DMS53 (cell line): ENCODE results near the gene UCP2.
A peak's percentile ranks its signal among the peaks of the same experiment; 100 is the strongest.
"Not testable (repeated sequence)": the region's sequence is repeated elsewhere in the genome, so short reads cannot be mapped to it uniquely, and the experiment has no call there.

ENCODE experiments used
- DNase-seq: peaks from one replicate; lab custom pipeline; 2025; lab: John Stamatoyannopoulos, UW

UCP2 gene

DNA sequence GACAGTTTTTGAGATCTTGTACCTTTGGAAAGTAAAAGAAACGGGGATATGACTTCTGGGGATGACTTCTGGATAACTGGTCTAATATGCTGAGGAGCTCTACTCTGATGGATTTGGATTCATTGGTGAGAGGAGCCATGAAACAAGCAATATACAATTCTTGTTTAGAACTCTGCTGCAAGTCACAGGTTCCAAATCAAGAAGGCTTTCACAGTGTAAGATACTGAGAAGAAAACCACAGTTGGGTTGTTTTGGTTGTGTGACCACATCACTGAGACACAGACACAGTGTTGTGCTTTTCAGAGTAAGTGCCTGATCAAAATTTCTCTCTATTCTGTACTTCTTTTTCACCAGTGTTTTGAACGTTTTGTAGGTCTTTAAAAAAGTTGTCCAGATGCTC lies 13.1 kb upstream of the UCP2 start:
- DNase-seq: peak; percentile 78

GRCh38 chr11:73995247-73995646 lies 12.6 kb upstream of the UCP2 start:
- DNase-seq: peak; percentile 99

DNA sequence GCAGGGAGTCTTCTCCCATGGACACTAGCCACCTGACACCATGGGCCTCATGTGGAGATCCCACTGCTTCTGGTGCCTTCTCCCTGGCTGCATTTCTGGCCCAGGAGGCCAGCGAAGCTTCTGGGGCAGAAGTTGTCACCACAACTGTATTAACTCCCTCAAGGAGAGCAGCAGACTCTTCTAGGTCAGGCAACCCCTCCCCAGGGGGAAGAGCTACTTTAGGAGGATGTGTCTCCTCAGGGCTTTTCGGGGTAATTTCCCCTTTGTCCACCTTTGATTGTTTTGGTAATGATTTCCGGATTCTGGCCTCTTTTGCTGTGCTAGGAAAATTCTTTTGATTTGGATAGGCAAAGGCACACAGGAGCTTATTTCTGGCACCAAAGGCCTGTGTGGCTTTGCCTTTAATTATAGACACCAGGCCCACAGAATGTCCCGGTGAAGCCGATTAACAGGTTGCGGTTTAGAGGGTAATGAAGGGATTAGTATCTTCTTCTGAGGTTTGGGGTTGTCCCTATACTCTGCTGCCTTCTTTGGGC lies 8.9 kb upstream of the UCP2 start:
- no peak for DNase-seq

GRCh38 chr11:73990730-73991129 lies 8.1 kb upstream of the UCP2 start:
- DNase-seq: peak; percentile 96

DNA sequence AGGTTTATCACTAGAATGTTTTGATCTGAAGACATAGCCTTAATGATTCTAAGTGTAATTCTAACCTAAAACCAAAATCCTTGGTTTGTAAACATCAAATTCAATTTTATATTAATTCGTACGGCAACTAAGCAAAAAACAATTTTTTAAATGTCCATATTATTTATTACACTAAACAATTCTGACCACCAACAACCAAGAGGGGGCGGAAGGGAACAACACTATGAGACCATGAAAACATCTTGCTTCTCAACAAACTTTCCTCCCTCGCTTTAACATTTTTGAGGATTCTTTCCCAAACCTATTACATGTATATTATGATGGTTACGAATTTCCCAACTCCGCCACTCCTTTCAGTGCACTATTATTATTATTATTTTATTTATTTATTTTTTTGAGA lies 6.5 kb upstream of the UCP2 start:
- DNase-seq: no peak

DNA sequence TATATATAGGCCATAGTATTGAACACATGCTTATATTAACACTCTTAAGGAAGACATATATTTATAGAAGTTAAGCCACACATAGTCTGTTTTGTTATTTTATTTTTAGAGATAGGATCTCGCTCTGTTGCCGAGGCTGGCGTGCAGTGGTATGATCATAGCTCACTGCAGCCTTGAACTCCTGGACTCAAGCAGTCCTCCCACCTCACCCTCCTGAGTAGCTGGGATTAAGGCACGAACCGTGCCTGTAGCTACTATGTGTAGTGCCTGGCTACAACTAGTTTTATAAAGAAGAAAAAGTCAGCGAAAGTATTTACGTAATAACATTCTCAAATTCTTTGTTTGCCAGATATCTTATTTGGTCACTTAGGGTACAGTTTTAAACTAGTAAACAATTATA lies 5.6 kb upstream of the UCP2 start:
- DNase-seq: no peak

DNA sequence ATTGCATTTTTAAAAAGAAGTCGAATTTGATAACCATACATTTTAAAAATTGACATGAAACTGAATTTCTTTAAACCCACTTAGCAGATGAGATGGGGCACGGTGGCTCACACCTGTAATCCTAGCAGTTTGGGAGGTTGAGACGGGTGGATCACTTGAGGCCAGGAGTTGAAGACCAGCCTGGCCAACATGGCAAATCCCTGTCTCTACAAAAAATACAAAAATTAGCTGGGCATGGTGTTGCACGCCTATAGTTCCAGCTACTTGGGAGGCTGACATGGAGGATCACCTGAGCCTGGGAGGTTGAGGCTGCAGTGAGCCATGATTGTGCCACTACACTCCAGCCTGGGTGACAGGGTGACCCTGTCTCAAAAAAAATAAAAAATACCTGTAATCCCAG lies 3.0 kb upstream of the UCP2 start:
- not testable (repeated sequence) for DNase-seq

DNA sequence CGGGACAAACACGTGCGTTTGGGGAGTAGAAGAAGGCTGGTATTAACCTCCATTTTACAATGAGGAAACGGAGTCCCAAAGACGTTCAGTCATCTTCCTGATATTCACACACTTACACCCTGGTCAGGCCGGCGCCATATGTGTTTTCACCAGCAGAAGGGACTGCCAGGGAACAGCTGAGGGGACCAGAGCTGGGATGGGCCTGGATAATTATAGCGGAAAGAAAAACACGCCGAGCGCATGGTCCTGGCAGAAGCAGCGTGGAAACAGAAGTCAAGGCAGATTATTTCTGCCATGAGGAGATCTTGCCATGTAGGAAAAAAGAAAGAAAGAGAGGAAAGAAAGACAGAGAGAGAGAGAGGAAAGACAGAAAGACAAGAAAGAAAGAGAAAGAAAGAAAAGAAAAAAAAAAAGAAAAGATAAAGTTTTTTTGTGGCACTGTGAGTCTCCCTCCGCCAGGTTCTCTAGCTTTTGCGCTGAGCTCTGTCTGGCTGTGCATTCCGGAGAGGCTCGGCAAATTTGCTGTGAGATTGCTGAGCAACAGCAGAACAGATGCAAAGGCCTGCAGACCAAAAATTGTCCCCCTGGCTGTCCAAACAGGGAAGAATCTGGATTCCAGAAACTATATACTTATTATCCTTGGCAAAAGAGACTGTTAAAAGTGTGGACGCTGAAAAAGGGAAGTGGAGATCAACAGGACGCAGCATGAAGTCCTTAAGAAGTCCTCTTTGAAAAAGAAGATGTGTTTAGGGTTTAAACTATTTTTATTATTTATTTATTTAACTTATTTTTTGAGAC lies 1.3 kb upstream of the UCP2 start:
- DNase-seq: peak; percentile 79

DNA sequence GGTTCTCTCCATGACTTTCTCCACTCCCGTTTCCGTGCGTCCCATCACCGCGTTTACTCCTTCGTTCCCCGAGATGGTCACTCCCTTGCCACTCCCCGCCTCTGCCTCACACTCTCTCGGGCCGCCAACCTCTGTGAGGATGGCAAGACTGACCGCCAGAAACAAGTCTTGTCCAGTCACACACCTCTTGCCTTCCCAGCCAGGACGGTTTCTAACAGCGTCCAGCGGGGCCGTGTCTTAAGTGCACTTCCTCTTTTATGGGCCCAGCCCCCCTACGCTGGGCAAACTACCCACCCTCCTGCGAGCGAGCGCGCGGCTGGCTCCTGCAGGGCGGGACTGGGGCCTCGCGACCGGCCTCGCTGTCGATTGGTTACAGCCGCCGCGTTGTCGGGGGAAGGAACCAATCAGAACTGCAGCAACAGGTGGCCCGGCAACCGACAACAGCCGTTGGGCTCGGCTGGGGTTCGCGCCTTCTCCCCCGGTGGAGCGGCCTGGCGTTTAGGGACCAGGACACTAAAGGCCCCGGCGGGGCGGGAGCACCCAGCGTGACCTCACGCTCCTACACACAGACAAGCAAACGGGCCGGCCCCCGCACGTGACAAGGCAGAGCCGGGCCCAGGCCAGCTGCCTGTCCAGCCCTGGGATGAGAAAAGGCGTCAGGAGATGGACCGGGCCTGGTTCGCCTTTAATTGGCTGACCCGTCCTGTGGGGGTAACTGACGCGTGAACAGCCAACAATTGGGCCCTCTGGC lies 522 bp upstream of the UCP2 start:
- peak; percentile 100 for DNase-seq

DNA sequence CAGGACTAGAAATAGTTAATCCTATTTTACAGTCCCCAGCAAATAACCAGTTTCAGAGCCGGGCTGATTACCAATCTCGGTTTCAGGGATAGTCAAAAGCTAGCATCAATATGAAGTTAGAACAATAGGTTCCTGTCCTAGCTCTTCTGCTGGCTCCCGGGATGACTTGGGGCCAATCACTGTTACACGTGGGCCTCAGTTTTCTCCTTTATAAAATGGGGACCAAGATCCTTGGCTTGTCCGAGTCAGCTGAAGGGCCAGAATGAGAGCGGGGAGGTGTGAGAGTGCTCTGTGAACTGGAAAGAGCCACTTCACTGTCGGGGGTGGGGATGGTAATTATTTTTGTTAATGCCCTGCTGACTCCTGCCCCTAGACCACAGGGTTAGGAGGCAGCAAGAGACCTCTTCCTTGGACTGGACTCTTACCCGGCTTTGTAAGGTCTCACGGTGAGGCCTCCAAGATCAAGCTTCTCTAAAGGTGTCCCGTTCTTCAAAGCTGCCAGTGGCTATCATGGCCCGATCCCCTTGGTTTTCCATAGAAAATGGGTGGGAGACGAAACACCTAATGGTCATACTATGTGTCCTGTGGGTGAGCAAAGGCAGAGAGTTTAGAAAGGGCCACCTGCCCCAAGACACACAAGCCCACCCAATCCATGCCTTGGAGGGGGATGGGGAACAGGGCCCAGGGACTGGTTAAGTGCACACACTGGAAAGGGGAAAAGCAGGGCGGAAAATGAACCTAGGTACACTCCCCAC lies 1.4 kb downstream of the UCP2 start:
- no peak for DNase-seq

DNA sequence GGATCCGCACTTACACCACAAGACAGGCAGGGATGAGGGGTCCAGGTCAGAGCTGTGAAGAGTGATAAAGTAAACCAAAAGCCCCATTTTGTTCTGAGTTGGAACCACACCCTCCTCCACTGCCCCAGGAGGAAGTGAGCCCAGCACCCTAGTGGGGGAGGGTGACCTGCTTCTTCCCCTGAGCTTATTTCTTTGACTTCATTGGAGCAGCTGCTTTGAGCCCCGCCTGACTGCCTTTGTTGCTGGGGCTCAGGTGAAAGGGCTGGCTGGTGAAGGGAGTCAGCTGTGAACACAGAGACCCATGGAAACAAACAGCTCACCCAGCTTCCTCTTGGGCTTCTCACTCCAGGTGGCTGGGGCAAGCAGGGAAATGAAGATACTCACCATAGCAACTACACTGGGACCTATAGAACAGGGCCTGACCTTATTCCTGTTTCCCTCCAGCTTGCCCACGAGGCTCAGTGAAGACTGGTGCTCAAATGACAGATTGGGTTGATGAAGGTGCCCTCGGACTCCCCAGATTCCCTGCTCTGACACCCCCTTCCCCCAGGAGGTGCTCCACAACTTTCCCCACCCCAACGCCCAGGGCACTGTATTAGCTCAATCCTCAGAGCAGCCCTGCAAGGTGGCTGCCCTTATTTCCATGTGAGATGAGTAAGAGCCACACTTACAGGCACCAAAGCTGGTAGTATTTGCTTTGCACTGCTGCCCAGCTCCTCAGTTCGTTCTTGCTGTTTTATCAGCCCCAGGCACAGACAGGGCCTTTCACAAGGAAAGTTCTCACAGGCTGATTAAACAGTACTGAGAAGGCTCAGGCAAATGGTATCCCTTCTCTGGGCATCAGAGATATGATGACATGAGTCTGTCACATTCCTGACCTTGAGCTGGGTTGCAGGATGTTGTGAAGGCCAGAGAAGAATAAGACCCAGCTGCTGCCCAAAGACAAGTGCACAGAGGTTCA lies 2.4 kb downstream of the UCP2 start:
- peak; percentile 99 for DNase-seq

DNA sequence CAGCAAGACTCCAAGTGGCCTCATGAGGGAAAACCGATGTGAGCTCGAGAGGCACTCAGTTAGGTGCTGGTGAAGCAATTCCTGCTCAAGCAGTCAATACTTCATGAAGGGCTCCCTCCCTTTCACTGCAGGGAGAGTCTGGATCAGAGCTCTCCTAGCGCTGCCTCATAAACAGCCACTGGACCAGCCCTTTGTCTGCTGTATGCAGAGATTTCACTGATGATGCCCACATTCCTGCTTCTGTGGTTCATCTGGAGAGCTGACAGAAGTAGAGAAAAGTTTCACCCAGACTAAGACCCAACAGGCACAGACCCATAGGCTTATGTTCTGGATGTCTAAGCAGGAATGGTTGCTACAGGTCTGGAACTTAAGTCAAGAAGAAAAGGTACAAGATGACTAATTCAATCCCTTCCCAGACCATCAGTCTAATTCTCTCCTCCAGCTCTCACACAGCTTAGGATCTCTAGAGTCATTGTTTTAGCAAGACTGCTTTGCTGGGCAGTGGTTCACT lies 4.0 kb downstream of the UCP2 start:
- DNase-seq: no peak

DNA sequence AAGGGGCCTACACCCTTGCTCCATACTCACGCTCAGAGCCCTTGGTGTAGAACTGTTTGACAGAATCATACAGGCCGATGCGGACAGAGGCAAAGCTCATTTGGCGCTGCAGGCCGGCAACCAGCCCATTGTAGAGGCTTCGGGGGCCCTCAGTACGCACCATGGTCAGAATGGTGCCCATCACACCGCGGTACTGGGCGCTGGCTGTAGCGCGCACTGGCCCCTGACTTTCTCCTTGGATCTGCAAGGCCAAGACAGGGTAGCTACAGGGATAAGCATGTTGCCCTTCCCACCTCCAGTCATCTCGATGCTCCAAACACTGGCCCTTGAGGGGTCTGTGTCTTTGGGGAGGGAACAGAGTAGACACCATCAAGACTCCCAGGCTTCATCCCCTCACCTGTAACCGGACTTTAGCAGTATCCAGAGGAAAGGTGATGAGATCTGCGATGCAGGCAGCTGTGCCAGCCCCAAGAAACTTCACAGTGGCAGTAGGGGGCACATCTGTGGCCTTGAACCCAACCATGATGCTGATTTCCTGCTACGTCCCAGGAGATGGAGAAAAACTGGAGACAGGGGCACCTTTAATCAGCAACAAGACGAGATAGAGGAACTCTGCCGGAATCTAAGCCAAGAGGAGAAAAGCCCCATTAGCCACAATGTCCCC lies 4.7 kb downstream of the UCP2 start:
- no peak for DNase-seq

DNA sequence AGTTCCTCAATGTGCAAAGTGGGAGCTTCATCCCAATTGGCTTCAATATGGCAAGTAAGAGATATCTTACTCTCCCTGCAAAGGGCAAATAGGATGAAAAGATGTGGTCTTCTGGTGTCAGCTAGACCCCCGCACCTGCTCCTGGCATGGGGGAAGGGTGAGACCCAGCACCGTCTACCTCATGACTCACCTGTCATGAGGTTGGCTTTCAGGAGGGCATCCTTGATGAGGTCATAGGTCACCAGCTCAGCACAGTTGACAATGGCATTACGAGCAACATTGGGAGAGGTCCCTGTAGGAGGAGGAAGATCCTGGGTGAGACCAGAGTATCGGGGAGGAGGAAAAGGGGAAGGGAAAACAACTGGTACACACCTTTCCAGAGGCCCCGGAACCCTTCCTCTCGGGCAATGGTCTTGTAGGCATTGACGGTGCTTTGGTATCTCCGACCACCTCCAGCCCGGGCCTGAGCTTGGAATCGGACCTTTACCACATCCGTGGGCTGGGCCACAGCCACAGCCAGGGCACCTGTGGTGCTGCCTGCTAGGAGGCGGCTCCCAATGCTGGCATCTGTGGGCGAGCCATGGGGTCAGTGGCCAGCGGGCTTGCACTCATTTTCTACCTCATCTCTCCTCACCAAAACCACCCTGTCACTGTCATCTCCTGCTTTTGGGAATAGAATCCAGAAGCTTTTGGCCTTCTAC lies 6.0 kb downstream of the UCP2 start:
- DNase-seq: peak; percentile 64

GRCh38 chr11:73975479-73975757 lies 7.2 kb downstream of the UCP2 start:
- no peak for DNase-seq

DNA sequence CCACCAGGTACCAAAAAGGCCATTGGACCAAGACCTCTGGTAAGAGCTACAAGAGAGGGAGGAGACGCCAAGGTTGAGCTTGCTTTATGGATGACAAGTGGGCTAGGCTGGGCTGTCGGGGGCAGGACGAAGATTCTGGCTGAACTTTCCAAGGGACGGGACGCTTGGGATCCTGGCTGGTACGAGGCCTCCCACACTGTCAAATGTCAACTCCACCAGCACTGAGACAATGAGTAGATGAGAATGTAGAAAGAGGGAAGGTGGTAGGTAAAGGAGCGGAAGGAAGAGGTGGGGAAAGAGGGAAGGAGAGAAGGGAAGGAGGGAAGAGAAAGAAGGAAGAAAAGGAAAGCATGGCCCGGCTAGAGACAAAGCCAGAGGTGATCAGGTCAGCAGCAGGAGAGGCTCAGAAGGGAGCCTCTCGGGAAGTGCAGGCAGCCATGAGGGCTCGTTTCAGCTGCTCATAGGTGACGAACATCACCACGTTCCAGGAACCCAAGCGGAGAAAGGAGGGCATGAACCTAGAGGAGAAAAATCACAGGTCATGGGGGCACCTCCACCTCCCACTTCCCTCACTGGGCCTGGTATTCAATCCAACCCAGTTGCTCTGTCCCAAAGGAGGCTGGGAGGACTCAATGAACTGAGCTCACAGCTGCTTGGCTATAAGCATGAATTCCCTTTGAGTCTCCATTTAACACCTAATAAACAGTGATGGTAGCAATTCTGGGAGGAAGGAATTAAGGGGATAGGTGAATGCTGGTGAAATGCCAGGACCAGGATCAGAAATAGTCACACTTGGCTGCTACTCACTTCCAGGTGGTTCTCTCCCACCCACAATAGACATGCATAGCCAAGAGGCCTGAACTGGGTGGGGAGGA lies 7.8 kb downstream of the UCP2 start:
- DNase-seq: no peak

DNA sequence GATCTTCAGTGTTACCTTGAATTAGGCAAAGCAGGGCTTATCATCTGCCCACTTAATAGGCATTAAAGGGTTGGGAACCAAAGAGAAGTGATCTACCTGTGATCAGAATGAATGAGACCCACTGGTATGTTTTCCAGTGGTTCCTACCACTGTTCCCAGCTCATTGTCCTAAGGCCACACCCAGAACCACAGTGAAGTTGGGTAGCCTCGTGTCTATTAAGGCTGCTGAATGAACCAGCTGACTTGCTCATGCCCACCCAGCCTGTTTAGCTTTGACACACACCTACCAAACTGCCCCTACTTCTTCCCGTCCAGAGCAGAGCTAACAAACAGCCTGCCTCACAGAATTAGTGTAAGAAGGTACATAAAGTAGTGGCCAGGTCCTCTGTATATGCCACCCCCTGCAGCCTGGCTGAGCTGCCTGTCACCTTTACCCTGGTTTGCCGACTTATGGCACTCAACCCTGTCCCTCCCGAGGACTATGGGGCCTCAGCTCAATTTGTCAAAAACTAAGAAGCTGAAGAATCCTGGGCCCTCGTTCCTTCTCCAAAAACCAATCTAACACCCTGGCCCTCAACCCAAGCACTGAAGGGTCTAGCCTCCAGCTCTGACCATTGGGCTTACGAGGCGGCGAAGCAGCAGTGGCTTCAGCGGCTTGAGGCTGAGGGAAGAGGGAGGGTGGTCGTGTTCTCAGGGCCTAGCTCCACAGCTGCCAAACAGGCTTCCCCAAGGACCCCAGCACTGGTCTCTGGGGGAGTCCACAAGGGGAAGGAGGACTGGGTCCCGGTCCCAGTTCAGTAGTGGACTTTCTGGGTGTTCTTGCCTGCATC lies 9.8 kb downstream of the UCP2 start:
- no peak for DNase-seq

GRCh38 chr11:73972187-73972586 lies 10.5 kb downstream of the UCP2 start:
- peak; percentile 72 for DNase-seq
